ENCODE results near the gene PTPRT. TPM values are rescaled to one million over a fixed set of nuclear protein-coding genes. Genes with fewer than 3 reads are reported as not detected.

The PTPRT gene
- total and polyA plus RNA-seq, 7 donors = under 0.01 to 0.09 (median 0.03) TPM; not detected in 1

- no peak for TF ChIP-seq CTCF (IDR thresholded peaks at IDR 0.05)
- no peak for ATAC-seq
- H3K9me3 ChIP-seq = no peaks in the 10 kb centered on the region
- H3K4me3 ChIP-seq = no peak overlapping the region
- H3K27ac ChIP-seq = no peak overlapping the region
- H3K36me3 ChIP-seq (ENCODE audit: insufficient read depth in 1 of 2, low read depth in 1 of 2) = no peaks in the 10 kb centered on the region
- intact Hi-C loops (cut with DNase I) = no loop called here
- no peaks in the 10 kb centered on the region for H3K4me1 ChIP-seq
- DNase-seq = no peak
- WGBS, 3 donors = 31 to 49% (median 35%) methylated on average over 3 of the region's 3 CpGs
- no peaks in the 10 kb centered on the region for H3K27me3 ChIP-seq (ENCODE audit: insufficient read depth in 3 of 3, low read length in 2 of 3)
Measured at GRCh38 chr20:42887281-42887680, 302.4 kb downstream of the PTPRT start.

- Histone ChIP-seq H3K27me3 (ENCODE audit: insufficient read depth in 3 of 3, low read length in 2 of 3) (no peaks in the 10 kb centered on the region), H3K27ac (no peak overlapping the region), H3K4me3 (no peak overlapping the region), H3K9me3 (no peaks in the 10 kb centered on the region), H3K4me1 (no peaks in the 10 kb centered on the region), H3K36me3 (ENCODE audit: insufficient read depth in 1 of 2, low read depth in 1 of 2) (no peaks in the 10 kb centered on the region)
- DNase-seq = no peak
- WGBS, 3 donors = 48 to 63% (median 52%) methylated on average over 2 of the region's 2 CpGs
- TF ChIP-seq CTCF (IDR thresholded peaks at IDR 0.05) = no peak
- no peak for ATAC-seq
- intact Hi-C loops (cut with DNase I) = no loop called here
Measured at GRCh38 chr20:42886801-42887200, 302.9 kb downstream of the PTPRT start.

GRCh38 chr20:42886046-42886445 is 303.7 kb downstream of the PTPRT start:
- no peak overlapping the region for H3K27ac ChIP-seq
- no peak overlapping the region for H3K4me3 ChIP-seq
- no peak for TF ChIP-seq CTCF (IDR thresholded peaks at IDR 0.05)
- intact Hi-C loops (cut with DNase I) = no loop called here
- no peaks in the 10 kb centered on the region for H3K4me1 ChIP-seq
- DNase-seq = no peak
- no peaks in the 10 kb centered on the region for H3K36me3 ChIP-seq (ENCODE audit: insufficient read depth in 1 of 2, low read depth in 1 of 2)
- no peak for ATAC-seq
- 83 to 86% (median 86%) methylated on average over 6 of the region's 6 CpGs for WGBS, 3 donors
- H3K27me3 ChIP-seq (ENCODE audit: insufficient read depth in 3 of 3, low read length in 2 of 3) = no peaks in the 10 kb centered on the region
- H3K9me3 ChIP-seq = no peaks in the 10 kb centered on the region

- Histone ChIP-seq H3K27ac (no peak overlapping the region), H3K36me3 (ENCODE audit: insufficient read depth in 1 of 2, low read depth in 1 of 2) (no peaks in the 10 kb centered on the region), H3K27me3 (ENCODE audit: insufficient read depth in 3 of 3, low read length in 2 of 3) (no peaks in the 10 kb centered on the region), H3K9me3 (no peaks in the 10 kb centered on the region), H3K4me3 (no peak overlapping the region), H3K4me1 (no peaks in the 10 kb centered on the region)
- DNase-seq = no peak
- intact Hi-C loops (cut with DNase I) = no loop called here
- ATAC-seq = no peak
- 7 to 23% (median 12%) methylated on average over 2 of the region's 2 CpGs for WGBS, 3 donors
- TF ChIP-seq CTCF (IDR thresholded peaks at IDR 0.05) = no peak
Measured at GRCh38 chr20:42875581-42875980, 314.1 kb downstream of the PTPRT start.

- Histone ChIP-seq H3K36me3 (ENCODE audit: insufficient read depth in 1 of 2, low read depth in 1 of 2) (no peaks in the 10 kb centered on the region), H3K4me1 (no peaks in the 10 kb centered on the region), H3K4me3 (no peak overlapping the region), H3K27me3 (ENCODE audit: insufficient read depth in 3 of 3, low read length in 2 of 3) (no peaks in the 10 kb centered on the region), H3K27ac (no peak overlapping the region), H3K9me3 (no peaks in the 10 kb centered on the region)
- ATAC-seq (no peak), DNase-seq (no peak)
- 69 to 82% (median 69%) methylated on average over 3 of the region's 3 CpGs for WGBS, 3 donors
- intact Hi-C loops (cut with DNase I) = no loop called here
- TF ChIP-seq CTCF (IDR thresholded peaks at IDR 0.05) = no peak
Measured at GRCh38 chr20:42873259-42873658, 316.4 kb downstream of the PTPRT start.
